Measurements from ENCODE around the gene ZNF827. TPM values are rescaled to one million over a fixed set of nuclear protein-coding genes. Genes with fewer than 3 reads are reported as not detected.

ZNF827 gene
- total and polyA plus RNA-seq, 2 experiments from 2014 or later: 7.8 to 17.5 TPM

DNA sequence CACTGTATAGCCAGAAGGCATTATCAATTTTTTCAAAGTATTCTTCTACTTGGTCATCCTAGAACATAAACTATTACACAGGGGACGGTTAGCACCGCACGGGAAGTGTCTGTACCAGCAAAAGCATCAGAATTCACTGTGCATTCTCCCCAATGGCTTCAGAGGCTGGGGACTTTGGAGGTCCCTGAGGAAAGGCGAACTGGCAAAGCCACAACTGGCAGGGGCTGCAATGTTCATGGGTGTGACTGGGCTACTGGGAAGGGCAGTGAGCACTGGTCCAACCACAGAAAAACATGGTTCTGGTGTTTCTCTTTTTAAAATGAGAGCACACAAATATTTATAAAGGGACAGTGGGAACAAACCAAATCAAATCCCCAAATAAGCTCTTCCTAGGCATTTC lies 175.2 kb downstream of the ZNF827 start:
- Histone ChIP-seq H3K27me3 (no peaks in the 10 kb centered on the region), H3K4me3 (no peak overlapping the region), H4K20me1 (ENCODE audit: insufficient read depth, poor library complexity, severe bottlenecking) (no peaks in the 10 kb centered on the region), H3K36me3 (replicated peaks; ENCODE audit: insufficient read depth, low read depth) (no peaks in the 10 kb centered on the region), H3K4me1 (ENCODE audit: insufficient read depth) (no peaks in the 10 kb centered on the region), H3K9me3 (ENCODE audit: low read depth) (no peaks in the 10 kb centered on the region), H3K79me2 (no peaks in the 10 kb centered on the region), H3K4me2 (no peak overlapping the region), H3K27ac (no peak overlapping the region), H3K9me2 (replicated peaks; ENCODE audit: insufficient read depth) (no peaks in the 10 kb centered on the region), H2AFZ (no peak overlapping the region)
- no peak for DNase-seq (ENCODE audit: low spot score)
- 97% methylated on average over 4 of the region's 4 CpGs for whole genome bisulfite sequencing (ENCODE audit: low lambda C conversion rate, missing lambda C conversion rate)
- TF ChIP-seq, protein P1, sequence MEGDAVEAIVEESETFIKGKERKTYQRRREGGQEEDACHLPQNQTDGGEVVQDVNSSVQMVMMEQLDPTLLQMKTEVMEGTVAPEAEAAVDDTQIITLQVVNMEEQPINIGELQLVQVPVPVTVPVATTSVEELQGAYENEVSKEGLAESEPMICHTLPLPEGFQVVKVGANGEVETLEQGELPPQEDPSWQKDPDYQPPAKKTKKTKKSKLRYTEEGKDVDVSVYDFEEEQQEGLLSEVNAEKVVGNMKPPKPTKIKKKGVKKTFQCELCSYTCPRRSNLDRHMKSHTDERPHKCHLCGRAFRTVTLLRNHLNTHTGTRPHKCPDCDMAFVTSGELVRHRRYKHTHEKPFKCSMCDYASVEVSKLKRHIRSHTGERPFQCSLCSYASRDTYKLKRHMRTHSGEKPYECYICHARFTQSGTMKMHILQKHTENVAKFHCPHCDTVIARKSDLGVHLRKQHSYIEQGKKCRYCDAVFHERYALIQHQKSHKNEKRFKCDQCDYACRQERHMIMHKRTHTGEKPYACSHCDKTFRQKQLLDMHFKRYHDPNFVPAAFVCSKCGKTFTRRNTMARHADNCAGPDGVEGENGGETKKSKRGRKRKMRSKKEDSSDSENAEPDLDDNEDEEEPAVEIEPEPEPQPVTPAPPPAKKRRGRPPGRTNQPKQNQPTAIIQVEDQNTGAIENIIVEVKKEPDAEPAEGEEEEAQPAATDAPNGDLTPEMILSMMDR (IDR thresholded peaks at IDR 0.05; ENCODE audit: poor library complexity): no peak
- TF ChIP-seq EZH2 (IDR thresholded peaks at IDR 0.05; ENCODE audit: borderline replicate concordance) (no peak), EZH2phosphoT487 (IDR thresholded peaks at IDR 0.05; ENCODE audit: low read depth, severe bottlenecking, unreplicated experiment) (no peak)

- Histone ChIP-seq H3K36me3 (replicated peaks; ENCODE audit: insufficient read depth, low read depth) (no peaks in the 10 kb centered on the region), H3K4me2 (no peak overlapping the region), H3K4me3 (no peak overlapping the region), H3K79me2 (no peaks in the 10 kb centered on the region), H3K27ac (no peak overlapping the region), H3K27me3 (no peaks in the 10 kb centered on the region), H4K20me1 (ENCODE audit: insufficient read depth, poor library complexity, severe bottlenecking) (no peaks in the 10 kb centered on the region), H3K9me3 (ENCODE audit: low read depth) (no peaks in the 10 kb centered on the region), H3K9me2 (replicated peaks; ENCODE audit: insufficient read depth) (no peaks in the 10 kb centered on the region), H3K4me1 (ENCODE audit: insufficient read depth) (no peaks in the 10 kb centered on the region), H2AFZ (no peak overlapping the region)
- no peak for DNase-seq (ENCODE audit: low spot score)
- 96% methylated on average over 8 of the region's 8 CpGs for WGBS (ENCODE audit: low lambda C conversion rate, missing lambda C conversion rate)
- TF ChIP-seq, protein P1 (IDR thresholded peaks at IDR 0.05; ENCODE audit: poor library complexity): no peak
Observed at GRCh38 chr4:145762719-145763118, 175.9 kb downstream of the ZNF827 start.

- Histone ChIP-seq H3K36me3 (replicated peaks; ENCODE audit: insufficient read depth, low read depth) (no peaks in the 10 kb centered on the region), H3K9me3 (ENCODE audit: low read depth) (no peaks in the 10 kb centered on the region), H4K20me1 (ENCODE audit: insufficient read depth, poor library complexity, severe bottlenecking) (no peaks in the 10 kb centered on the region), H3K4me2 (no peak overlapping the region), H3K4me1 (ENCODE audit: insufficient read depth) (no peaks in the 10 kb centered on the region), H3K4me3 (no peak overlapping the region), H3K79me2 (no peaks in the 10 kb centered on the region), H3K27me3 (no peaks in the 10 kb centered on the region), H3K27ac (no peak overlapping the region), H3K9me2 (replicated peaks; ENCODE audit: insufficient read depth) (no peaks in the 10 kb centered on the region), H2AFZ (no peak overlapping the region)
- WGBS (ENCODE audit: low lambda C conversion rate, missing lambda C conversion rate): 98% methylated on average over 48 of the region's 49 CpGs
- TF ChIP-seq EZH2phosphoT487 (IDR thresholded peaks at IDR 0.05; ENCODE audit: low read depth, severe bottlenecking, unreplicated experiment) (no peak), EZH2 (IDR thresholded peaks at IDR 0.05; ENCODE audit: borderline replicate concordance) (no peak)
- TF ChIP-seq, protein P1 (IDR thresholded peaks at IDR 0.05; ENCODE audit: poor library complexity): no peak
- DNase-seq (ENCODE audit: low spot score): no peak
Observed at GRCh38 chr4:145760961-145761929, 177.4 kb downstream of the ZNF827 start.
